Stimulated activated CD4-positive, alpha-beta T cell treated with anti-CD3 and anti-CD28 coated beads, Interleukin-2, amount 100 ng/mL, for 4 hours (primary cell): Measurements from ENCODE around the gene SIDT2.
"Not testable (repeated sequence)": the region's sequence is repeated elsewhere in the genome, so short reads cannot be mapped to it uniquely, and the experiment has no call there.

Source experiments
- DNase-seq: peaks from one replicate; pipeline ENCODE4 v3.0.0-alpha.2; 2020; ENCODE audit warnings: low read depth

The SIDT2 gene

DNA sequence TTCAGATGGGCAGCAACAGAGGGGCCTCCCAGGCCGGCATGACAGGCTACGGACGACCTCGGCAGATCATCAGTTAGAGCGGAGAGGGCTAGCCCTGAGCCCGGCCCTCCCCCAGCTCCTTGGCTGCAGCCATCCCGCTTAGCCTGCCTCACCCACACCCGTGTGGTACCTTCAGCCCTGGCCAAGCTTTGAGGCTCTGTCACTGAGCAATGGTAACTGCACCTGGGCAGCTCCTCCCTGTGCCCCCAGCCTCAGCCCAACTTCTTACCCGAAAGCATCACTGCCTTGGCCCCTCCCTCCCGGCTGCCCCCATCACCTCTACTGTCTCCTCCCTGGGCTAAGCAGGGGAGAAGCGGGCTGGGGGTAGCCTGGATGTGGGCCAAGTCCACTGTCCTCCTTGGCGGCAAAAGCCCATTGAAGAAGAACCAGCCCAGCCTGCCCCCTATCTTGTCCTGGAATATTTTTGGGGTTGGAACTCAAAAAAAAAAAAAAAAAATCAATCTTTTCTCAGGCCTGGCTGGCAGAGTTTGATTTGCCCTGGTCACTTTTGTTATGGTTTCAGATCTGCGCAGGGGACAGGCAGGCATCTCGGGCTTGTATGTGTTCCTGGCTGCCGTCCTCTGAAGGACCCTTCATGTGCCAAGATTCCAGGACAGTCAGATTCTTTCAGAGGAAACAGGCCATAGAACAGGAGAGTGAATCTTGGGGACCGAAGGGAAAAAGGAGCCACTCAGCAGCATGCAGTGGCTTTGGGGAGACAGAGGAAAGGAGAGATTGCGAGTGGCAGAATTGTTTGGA, 25.9 kb downstream of the SIDT2 start:
- DNase-seq, result no peak

DNA sequence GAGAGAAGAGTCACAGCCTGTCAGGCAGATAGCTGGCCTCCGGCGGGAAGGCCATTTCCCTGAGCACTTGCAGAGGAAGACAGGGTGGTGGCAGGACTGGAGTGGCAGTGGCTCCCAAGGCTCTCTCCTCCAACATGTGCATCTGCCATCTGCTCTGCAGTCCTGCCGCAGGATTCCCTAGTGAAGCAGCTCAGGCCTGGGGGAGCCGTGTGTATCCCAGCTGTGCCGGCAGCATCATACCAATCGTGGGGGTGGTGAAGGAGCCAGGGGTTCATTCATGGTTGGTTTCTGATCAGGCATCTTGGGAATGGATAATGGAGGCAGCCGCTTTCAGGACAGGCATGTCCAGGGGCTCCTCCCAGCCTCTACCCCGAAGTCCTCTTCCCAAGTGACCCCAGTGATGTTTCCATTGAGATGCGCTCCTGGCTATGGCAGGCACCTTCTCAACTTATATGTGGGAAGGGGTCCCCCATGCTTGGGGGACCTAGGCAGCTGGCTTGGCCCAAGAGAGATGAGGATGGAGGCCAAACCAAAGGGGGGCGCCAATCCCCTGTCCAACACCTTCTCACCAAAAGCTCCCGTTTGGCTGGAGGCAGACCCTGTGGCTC, 26.8 kb downstream of the SIDT2 start:
- no peak for DNase-seq

DNA sequence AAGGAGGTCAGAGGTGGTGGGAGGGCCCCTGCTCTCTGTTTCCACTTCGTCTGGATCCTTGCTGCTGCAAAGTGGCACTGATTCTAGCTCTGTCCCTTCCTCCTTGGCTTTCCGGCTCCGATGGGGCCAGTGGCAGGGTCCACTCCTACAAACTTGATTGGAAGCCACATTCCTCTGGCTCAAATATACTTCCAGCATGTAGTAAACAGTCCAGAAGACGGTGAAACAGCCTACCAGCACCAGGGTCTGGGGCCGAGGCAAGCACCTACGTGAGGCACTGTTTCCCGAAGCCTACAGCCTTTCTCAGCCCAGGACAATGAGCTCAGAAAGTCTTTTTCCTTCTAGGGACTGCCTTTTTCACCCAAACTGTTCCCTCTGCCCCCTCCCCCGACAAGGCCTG, 27.6 kb downstream of the SIDT2 start:
- DNase-seq, result not testable (repeated sequence)

DNA sequence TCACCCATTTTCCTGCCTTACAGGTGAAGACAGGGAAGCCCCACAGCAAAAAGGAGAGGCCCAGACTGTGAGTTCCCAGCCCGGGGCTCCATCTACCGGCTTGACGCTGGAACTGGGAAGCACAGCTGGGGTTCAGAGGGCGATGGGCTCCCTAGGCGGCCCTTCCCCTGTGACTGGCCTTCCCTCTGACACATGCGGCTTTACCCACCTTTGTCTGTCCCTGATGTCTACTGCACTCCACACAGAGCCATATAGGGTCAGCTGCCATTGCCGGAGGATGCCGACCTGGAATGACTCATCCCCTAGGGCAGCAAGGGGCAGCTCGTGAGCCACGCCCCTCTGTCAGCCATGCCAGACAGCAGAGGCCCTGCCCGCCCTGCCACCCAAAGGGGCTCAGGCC, 28.3 kb downstream of the SIDT2 start:
- not testable (repeated sequence) for DNase-seq

DNA sequence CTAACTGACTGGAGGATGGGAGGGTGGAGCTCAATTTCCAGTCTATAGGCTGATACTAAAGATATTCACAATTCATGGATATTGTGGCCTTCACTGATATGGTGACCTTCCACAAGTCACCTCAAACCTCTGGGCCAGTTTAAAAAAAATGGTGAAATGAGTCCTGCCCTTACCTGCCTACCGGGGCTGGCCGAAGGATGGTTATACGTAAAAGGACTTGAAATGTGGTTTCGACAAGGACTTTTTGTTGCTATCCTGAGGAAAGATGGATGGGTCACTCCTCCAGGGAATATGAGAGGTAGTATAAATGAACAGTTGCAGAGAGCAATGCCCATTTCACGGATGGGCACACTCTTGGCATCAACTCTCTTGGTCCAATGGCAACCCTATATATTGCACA, 28.9 kb downstream of the SIDT2 start:
- DNase-seq, result not testable (repeated sequence)

DNA sequence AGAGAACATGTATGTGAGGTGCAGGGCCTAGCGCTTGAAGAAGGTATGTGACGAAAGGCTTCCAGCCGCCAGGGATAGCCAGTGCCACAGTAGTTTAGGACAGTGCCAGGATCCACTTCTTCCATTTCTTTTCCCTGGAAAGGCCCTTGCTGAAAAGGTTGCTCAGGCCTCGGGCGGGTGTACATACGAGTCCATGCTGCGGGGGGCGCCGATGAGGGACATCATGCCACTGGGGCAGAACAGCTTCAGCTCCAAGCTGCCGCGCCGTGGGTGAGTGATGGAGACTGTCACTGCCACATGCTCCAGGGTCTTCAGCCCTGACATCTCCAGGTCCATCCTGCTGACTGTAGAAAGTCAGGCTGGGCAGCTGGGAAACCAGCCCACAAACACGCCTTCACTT, 30.2 kb downstream of the SIDT2 start:
- not testable (repeated sequence) for DNase-seq

DNA sequence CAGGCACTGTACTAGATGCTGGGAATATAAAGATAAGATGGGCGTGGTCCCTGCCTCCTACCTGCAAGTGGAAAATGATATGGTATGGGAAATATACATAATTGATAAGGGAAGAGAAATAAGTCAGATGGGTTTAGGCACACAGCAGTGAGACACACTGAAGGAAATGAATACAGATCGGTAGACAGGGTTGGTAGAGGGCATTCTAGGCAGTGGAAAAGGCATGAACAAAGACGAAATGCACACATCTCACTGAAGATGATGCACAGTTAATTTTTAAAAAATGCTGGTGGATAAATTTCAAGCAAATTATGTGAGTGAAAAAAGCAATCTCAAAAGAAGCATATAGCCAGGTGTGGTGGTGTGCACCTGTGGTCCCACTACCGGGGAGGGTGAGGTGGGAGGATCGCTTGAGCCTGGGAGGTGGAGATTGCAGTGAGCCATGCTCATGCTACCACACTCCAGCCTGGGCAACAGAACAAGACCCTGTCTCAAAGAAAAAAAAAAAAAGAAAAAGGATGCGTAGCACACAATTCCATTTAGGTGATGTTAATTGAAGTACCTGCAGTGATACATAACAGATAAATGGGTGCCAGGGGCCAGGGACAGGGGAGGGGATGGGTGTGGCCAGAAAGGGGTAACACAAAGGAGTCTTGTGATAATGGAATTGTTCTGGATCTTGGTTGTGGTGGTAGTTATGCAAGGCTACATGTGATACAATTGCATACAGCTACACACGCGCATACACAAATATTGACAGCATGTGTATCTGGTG, 31.0 kb downstream of the SIDT2 start:
- not testable (repeated sequence) for DNase-seq

DNA sequence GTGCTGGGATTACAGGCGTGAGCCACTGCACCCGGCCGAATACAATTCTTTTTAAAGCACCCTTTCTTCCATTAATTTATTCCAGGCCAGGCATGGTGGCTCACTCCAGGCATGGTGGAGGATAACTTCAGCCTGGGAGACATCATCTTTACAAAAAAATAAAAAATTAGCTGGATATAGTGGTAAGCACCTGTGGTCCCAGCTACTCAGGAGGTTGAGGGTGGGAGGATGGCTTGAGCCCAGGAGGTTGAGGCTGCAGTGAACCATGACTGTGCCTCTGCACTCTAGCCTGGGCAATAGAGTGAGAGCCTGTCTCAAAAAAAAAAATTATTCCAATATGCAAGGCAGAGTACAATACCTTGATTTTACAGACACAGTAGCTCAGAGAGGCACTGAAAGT, 32.1 kb downstream of the SIDT2 start:
- no peak for DNase-seq

DNA sequence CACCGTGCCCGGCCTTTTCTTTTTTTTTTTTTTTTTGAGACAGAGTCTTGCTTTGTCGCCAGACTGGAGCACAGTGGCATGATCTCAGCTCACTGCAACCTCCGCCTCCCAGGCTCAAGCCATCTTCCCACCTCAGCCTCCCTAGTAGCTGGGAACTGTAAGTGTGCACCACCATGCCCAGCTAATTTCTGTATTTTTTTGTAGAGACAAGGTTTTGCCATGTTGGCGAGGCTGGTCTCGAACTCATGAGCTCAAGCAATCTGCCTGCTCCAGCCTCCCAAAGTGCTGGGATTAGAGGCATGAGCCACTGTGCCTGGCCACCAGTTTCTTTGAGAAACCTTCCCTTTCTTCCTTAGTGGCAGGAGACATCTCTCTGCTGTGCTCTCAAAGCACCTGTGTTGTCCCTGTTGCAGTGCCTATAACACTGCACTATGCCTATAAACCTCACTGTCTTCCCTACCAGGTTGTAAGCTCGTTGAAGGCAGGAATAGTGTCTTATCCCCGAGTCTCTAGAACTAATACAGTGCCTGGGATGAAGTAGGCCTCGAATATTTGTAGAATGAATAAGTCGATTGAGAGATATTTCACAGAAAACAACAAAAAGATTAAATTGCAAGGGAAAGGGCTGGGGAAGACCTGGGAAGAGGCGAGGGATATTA, 34.3 kb downstream of the SIDT2 start:
- no peak for DNase-seq

DNA sequence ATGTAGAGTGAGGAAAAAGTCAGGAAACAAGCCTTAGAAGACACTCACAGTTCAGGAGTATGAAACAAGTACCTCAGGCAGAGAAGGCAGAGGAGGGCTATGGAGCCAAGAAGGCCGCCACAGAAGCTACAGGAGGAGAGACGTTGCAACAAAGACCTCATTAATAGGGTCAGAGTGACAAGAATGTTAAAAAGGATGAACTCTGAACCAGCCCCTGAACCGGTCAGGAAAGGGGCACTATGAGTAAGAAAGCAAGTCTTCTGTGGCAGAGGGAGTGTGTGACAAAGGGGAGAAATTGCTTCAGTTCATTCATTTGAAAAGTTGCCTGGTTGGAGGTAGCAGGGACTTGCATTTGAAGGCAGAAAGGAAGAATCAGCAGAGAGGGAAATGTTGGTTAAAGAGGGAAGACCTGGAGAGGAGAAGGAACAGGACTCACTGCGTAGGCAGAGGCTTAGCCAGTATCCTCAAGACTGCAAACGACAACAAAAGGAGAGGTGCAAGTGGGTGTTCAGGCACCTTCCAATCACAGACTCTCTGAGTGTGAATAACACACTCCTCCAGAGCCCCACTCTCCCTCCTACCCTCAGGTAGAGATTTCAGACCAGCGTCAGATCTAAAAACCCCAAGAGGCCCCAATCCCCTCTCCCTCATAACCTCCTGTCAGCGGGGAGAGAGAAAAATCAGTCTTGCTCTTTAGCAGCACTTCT, 36.0 kb downstream of the SIDT2 start:
- DNase-seq, result no peak

DNA sequence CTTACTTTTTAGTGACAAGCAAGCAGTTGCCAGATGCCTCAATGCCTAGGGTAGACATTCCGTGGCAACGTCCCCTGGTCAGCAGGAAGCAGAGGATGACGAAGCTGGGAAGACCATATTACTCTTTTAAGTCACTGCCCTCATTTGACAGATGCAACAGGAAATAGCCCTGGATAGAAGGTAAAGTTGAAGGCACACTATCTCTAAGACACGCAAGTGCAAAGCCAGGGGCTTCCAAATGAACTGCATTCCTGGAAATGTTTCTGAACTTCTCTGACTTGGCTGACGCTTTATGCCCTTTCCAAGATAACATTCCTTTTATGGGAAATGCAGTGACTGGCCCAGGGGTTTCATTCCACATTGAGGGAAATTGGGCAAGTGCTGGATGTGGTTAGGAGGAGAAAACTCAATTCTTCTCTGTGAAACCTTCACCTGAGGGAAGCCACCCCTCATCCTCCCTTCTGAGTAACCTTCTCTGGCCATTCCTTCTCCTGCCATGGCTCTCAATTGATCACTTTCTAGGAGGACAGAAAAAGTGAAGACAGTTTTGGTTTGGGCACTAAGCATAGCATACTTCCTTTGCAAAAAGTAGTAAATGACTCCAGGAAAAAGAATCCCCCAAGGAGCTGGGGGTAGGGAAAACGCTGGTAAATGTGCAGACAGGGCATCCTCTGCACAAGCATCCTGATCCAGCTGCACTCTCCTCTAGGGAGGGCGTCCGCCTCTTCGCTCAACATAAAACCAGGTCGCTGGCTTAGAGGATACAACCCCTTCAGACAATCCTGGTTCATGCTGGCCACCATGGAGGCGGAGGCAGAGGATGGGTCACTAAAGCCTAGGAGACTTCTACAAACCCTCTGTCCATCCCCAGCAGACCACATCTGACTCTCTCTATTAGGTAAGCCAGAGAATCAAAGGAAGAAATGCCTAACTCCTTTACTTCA, 38.9 kb downstream of the SIDT2 start:
- no peak for DNase-seq

DNA sequence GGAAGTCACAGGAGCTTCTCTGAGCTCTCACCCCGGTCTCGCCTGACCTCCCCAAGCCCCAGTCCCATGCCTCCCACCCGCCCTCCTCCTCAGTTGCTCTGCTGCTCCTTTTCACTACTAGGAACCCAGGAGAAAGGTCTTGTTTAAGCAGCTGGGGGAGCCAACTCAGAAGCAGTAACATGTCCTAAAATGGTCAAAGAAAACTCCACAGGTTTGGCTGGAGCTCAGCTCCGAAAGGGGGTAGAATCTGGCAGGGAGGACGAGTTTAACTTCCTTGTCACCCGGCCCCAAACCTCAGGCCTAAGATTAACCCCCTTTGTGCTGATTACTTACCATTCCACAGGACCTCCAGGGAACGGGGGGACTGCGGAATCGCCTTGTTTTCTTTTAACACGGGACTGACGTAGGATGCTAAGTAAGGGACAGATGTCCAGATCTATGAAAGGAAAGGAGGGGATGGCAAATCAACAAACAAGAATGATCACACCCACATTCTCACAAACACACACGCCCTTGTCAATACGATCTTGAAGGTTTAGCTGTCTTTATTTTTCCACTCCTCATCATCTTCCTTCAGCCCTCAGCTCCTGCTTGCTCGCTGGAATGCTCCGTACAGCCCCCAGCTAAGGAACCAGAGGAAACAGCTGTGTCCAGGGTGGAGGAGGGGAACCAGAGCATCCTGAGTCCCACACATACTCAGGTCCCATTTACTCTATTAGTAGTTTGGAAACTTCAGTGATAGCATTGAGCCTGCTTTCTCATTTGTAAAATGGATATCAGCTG, 39.8 kb downstream of the SIDT2 start:
- no peak for DNase-seq

DNA sequence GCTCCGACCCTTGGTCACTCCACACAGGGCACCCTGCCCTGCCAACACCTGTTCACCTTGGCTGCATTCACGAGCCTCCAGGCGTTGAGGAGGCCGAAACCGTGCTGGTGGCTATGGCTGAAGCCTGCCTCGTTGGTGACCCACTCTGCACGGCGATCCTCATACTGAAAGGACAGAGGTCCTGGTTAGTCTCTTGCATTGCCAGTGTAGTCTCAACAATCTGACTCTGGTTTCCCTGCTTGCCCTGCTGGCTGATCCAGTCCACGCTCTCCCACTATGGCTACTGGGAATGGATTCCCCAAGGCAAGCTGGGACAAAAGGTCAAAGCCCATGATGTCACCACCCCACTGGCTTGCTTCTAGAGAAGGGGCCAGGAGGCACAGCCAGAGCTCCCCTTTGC, 40.5 kb downstream of the SIDT2 start:
- DNase-seq, result no peak

DNA sequence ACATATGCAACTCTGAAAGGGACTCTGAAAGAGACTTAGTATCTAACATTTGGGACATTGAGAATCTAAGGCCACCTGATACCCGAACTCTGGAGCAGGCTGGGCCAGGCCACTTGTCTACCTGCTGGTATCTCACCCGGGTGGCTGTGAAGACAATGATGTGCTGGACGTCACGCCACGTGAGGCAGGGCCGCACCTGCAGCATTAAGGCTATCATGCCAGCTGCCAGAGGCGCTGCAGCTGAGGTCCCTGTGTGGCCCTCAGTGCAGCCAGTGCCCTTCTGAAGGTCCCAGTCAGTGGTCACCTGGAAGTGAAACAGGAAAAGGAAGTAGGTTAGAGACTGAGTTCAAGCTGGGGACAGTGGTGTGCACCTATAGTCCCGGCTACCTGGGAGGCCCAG, 40.9 kb downstream of the SIDT2 start:
- DNase-seq, result no peak

DNA sequence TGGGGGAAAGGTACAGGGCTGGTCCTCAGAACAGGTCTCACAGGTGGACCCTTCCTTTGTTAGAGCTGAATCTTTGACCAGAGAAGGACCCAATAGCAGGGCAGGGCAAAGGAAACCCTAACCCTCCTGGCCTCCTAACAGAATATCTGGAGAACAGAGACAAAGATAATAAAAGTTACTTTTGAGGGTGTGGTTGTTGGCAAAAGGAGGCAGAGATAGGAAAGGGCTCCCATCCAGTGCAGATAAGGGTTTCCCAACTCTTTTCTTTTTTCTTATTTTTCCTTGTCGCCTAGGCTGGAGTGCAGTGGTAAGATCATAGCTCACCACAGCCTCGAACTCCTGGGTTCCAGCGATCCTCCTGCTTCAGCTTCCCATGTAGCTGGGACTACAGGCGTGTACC, 41.5 kb downstream of the SIDT2 start:
- DNase-seq, result no peak

DNA sequence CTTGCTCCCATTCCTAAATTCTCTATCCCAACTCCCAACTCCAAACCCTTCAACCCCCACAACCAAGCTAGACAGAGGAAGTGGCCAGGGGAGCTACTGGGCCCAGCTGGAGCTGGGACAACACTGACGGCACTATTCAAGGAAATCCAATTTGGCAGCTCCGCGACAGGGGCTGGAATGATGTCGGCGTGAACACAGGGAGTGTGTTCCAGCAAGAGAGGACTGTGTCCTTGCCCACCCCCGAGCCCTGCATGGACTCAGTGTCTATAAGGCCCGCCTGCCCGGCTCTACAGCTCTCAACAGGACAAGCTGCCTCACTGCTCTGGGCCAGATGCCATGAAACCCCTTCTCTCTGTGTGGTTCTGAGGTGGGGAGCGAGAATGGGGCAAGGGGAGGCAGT, 42.0 kb downstream of the SIDT2 start:
- no peak for DNase-seq

DNA sequence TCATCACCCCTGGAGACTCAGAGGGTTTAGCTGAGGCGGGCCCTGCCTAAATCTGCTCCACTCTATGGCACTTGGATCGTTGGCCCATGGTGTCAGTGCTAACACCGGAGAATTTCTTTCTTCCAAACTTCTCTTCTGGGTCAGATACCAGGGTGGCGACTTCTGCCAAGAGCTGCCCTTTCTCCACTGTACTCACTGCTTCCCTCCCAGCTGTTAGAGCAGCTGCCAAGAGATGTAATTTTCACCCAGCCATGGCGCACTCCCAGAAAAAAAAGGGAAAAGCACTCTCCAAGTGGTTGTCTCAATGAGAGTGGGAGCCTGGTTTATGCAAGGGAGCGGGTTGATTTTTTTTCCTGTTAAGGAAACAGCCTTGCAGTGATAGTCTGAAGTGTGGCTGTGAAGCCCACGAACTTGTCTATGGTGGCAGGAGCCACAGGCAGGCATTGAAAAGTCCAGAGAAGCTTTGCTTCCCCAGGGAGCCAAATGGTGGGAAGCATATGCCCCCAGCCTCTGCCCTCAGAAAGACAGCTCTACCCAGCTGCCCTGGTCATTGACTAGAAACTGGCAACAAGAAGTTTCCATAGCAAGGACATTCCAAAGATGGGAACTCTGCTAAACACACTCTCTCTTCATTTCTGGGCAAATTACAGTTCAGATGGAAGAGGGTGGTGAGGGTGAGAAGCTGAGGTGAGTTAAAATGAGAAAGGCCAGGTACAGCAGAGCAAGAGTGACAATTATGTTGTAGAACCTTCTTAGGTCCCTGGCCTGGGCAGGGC, 42.6 kb downstream of the SIDT2 start:
- no peak for DNase-seq

DNA sequence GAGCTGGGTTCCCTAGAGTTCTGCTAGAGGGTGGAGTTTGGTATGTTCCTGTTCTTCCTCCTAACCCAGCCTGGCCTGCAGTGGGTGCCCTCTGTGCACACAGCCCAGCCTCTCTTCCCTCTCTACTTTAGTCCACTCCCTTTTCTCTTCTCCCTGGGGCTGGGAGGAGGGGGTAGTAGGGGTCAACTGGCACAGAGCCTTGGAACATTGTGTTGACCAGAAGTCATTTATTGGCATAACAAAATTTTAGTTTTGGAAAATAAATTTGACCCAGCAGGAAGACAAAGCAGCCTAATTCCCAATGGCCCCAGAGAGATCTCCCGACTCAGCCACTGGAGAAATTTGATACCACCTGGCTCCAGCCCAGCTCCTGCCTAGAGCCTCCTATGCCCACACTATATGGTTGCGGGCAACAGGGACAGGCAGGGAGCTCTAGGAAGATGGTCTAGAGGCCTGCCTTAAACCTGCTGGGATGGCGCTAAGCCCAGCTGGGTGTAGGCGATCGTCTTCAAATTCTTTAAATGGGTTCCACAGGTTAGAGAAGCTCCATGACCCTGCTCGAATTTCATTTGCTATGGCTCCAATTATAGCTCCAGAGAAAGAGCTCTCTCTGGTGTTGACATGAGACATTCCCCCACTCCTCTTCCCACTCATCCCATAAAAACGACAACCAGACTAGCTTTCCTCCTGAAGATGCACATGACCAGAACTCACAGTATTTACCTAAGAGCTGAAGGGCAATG, 43.4 kb downstream of the SIDT2 start:
- DNase-seq, result no peak
